GM20000 (cell line): Measurements from ENCODE around the gene PHLDB2.

Experiments used
- DNase-seq: peaks from one replicate; pipeline ENCODE4 v3.0.0; 2012; ENCODE audit warnings: low spot score
- TF ChIP-seq, protein P1 (sequence below): IDR thresholded peaks from 2 replicates; pipeline ENCODE4 v1.5.1; 2012; ENCODE audit warnings: mild to moderate bottlenecking, control low read depth; ENCODE audit errors: extremely low read depth, missing control alignments

The PHLDB2 gene

DNA sequence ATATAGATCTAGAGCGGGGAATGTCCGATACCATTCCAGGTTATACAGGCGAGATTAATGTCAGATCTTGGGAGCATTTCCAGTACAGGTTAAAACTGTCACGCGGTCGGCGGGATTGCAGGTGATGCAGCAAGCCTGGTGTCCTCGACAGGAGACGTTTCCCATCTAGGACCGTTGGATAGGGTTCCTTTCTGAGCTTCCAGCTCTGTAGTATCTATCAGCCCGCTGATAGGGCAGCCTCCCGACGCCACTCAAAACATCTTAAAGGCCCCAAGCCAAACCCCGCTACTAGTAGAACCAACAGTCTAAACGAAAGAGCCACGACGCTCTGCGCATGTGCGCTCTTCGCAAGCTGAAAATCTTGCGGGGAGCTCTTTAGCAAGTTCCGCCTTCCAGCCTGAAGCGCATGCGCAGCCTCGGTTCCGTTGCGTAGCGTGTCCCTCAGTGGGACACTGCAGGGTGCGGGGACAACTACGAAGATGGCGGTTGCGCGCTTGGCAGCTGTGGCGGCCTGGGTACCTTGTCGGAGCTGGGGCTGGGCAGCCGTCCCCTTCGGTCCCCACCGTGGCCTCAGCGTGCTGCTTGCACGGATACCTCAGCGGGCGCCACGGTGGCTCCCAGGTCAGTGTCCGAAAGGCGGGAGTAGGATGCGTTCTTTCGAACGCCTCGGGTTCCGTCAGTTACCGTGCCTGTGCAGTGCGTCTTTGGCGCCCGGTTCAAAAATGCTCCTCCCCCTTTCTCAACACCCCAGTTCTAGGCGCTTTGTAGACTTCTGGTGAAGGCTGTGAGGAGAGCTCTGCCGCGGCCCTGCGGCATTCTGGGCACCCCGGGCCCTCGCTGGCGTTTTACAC, 119.7 kb downstream of the PHLDB2 start, which contains the start of gene ABHD10:
Gene ABHD10, plus strand, starts transcription at position 444 of the 851 bp plus-strand sequence. Its CDS starts 36 bp downstream, at position 480.
- DNase-seq: peak; percentile 89
- TF ChIP-seq, protein P1, sequence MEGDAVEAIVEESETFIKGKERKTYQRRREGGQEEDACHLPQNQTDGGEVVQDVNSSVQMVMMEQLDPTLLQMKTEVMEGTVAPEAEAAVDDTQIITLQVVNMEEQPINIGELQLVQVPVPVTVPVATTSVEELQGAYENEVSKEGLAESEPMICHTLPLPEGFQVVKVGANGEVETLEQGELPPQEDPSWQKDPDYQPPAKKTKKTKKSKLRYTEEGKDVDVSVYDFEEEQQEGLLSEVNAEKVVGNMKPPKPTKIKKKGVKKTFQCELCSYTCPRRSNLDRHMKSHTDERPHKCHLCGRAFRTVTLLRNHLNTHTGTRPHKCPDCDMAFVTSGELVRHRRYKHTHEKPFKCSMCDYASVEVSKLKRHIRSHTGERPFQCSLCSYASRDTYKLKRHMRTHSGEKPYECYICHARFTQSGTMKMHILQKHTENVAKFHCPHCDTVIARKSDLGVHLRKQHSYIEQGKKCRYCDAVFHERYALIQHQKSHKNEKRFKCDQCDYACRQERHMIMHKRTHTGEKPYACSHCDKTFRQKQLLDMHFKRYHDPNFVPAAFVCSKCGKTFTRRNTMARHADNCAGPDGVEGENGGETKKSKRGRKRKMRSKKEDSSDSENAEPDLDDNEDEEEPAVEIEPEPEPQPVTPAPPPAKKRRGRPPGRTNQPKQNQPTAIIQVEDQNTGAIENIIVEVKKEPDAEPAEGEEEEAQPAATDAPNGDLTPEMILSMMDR: no peak

DNA sequence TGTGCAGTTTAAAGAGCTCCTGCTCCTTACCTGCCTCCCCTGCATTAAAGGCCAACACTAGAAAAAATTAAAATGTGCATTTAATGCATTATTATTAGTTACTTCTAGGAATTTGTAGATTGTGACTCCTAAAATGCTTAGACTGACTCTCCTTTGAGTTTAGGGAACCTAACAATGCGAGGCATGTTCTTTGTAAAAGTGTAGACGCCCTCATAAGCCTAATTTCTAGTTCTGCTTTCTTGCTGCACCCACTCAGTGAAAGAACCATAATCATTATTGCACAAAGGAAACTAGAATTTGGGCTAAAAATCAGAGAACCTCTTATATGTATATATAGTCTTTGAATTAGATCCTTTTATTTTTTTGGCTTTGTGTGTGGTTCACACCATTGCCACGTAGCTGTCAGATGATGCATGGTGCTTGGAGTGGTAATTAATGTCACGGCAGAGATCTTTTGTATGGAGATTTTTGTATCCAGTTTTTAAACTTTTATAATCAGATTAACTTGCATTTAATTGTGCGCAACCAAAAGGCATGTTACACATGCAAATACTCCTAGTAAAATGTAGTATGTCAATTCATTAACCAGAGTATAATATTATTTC, 120.5 kb downstream of the PHLDB2 start:
- TF ChIP-seq, protein P1: no peak
- DNase-seq: peak; percentile 23

DNA sequence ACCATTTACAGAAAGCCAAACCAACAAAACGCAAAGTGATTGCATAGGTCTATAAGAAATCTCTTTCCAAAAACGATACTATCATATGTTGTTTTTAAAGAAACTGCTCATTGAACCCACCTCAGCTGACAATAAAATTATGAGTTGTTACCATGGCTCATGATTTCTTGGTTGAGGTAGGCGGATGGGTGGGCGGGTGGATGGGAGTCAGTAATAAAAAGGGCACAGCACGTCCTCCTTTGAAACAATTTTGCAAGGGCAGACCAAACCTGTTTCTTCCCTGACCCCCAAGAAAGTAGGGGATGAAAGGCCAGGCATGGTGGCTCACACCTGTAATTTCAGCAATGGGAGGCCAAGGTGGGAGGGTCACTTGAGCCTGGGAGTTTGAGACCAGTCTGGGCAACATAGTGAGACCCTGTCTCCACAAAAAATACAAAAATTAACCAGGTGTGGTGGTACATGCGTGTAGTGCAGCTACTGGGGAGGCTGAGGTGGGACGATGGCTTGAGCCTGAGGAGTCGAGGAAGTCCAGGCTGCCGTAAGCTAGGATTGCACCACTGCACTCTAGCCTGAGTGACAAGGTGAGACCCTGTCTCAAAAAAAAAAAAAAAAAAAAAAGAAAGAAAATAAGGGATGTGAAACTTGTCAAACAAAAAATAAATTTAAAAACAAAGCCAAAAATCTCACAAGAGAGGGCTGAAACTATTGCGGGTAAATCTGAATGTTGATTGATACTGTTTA, 121.8 kb downstream of the PHLDB2 start:
- TF ChIP-seq, protein P1: no peak

DNA sequence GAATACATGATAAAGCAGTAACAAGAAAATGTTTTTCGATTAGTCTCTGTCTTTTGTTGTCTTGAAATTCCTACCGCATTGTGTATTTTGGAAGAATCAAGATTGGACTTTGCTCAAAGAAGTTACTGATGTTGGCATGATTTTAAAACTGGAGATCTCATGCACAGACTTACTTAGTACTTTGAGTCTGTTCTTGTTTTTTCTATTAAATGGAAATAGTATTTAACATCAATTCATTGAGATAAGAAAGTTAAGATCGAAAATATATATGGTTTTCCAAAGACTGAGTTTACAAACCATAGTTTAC, 122.3 kb downstream of the PHLDB2 start:
- DNase-seq: no peak
- TF ChIP-seq, protein P1: no peak

More for the DNA sequence above, 121.8 kb downstream of the PHLDB2 start:
- DNase-seq: no peak

DNA sequence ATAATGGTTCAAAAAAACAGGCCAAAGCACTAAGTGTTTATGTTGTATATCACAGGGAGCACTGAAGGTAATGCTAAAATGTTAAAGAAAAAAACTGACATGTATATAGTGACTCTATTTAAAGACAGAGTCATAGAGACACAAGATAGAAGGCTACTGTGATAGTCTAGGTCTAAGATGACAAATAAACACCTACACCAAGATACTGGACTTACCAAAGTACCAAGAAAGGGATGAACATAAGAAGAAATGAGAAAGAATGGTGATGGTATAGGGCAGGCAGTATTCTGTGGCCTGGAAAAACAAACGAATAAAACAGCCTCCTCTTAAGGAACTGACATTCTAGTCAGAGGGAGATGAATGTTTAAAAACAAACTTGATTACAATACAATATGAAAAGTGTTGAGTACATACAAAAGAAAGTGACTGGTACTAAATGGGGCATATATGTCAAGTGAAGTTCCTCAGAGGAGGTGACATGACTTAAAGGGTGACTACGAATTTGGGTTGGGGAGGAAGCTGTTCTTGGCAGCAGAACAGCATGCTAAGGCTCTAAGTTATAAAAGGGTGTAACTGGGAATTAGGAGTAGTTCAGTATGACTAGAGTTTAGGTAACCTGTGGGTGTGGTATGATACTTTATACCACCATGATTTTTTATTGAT, 125.7 kb downstream of the PHLDB2 start:
- no peak for DNase-seq
- TF ChIP-seq, protein P1: no peak

DNA sequence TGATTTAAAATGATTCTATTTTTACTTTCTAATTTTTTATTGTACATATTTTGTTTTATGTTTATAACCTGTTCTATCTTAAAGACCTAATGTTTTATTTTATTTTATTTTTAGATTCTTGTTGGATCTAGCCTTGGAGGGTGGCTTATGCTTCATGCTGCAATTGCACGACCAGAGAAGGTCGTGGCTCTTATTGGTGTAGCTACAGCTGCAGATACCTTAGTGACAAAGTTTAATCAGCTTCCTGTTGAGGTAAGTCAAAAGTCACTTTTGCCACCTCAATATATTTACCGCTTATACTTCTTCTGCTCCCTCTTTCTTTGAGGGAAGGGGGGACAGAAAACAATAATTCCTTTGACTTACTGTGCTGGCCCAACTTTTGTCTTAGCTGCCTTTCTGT, 127.7 kb downstream of the PHLDB2 start:
- TF ChIP-seq, protein P1: no peak
- DNase-seq: no peak
